T-helper 2 cell (primary cell): Measurements from ENCODE around the gene EVA1C.
"Not testable (repeated sequence)": the region's sequence is repeated elsewhere in the genome, so short reads cannot be mapped to it uniquely, and the experiment has no call there.

ENCODE experiments used
- DNase-seq, 5 experiments: peaks; one replicate each; pipeline versions ENCODE4 v3.0.0 to v3.0.0-alpha.2; 2012 to 2022

Gene EVA1C

DNA sequence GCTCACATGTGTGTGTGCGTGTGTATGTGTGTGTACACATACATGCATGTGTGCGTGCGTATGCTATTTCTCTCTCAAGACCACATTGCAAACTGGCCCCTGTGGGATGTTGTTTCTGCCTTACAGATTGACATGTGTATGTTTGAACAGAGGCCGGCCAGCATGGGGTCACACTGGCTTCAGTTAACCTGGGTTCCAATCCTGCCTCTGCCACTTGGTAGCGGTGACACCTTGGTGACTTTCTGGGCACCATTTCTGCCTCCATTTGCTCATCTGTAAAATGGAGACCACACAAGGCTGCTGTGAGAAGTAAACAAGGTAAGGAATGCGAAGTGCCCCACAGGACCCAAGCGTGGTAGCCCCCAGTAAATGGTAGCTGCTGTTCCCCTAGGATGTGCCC, 121.1 kb downstream of the EVA1C start:
- DNase-seq, result no peak

DNA sequence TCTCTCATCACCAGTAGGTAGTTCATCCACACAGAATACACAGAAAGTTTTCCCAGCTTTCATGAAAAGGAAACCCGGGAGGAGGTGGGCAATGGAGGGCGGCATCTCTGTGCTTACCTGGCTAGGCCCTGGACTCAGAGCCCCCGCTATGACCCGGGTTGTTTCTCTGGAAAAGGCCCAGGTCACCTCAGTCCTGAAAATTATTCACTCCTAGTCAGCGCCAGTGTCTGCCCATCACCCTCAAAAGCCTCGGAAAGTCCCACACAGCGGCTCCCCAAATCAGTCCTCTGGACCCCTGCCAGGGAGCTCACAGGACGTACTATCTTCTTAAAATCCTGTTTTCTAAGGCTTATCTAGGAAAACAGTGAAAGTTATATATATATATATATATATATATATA, 121.6 kb downstream of the EVA1C start:
- DNase-seq, result no peak

DNA sequence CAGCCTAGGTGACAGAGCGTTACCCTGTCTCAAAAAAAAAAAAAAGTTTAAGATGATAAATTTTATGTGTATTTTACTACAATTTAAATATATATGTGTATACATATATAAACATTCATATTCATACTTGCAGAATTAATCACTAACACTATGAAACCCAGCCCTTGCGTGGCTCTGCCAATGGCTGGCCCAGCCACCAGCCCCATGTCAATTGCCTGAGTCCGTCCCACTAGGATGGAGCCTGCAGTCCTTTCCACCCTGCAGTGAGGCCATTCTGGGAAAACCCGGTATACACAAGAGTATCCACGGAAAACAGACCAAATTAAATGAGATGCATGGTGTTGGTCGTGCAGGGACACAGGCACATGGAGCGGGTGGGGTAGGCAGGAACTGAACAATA, 123.1 kb downstream of the EVA1C start:
- DNase-seq, result no peak

DNA sequence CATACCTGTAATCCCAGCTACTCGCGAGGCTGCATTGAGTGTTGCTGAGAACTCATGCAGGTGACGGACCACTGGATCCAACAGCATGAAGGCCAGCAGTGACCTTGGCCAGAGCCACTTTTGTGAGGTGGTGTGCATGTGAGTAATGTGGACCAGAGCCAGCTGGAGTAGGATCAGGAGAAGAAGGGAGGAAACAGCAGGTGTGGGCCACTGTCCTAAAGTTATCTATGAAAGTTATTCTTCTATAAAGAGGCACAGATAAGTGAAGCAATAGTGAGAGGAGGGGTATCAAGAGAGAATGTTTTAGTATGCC, 125.0 kb downstream of the EVA1C start:
- DNase-seq, result no peak

DNA sequence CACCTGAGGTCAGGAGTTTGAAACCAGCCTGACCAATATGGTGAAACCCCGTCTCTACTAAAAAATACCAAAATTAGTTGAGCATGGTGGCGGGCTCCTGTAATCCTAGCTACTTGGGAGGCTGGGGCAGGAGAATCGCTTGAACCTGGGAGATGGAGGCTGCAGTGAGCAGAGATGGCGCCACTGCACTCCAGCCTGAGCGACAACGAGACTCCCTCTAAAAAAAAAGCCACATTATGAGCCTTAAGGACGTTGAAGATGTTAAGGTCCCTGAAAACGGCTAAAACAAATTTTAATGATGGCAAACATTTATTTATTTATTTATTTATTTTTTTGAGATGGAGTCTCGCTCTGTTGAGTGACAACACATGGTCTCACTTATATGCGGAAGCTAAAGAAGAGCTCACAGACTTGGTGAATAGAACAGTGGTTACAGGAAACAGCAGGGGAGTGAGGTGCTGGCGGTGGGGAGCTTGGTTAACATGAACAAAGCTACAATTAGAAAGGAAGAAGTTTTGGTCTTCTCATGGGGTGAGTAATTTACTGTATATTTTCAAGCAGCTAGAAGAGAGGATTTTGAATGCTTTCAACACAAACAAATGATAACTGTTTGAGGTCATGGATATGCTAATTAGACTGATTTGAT, 125.8 kb downstream of the EVA1C start:
- DNase-seq, result peak in 2 of 5 experiments; percentile 47 to 57

DNA sequence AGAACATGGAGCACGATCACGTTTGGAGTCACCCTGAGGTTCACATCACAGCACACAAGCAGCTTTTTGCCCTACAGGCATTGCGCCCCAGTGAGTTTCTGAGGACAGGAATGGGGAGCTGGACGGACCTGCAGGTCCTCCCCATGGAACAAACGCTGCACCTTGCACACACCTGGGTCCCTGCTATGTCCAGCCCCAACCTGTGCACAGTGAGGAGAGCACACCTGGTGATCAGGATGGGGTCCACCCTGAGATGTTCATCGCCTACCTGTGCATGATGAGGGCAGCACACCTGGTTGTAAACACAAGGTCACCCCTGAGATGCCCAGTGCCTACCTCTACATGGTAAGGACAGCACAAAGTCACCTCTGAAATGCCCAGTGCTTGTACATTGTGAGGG, 126.9 kb downstream of the EVA1C start:
- DNase-seq, result no peak

DNA sequence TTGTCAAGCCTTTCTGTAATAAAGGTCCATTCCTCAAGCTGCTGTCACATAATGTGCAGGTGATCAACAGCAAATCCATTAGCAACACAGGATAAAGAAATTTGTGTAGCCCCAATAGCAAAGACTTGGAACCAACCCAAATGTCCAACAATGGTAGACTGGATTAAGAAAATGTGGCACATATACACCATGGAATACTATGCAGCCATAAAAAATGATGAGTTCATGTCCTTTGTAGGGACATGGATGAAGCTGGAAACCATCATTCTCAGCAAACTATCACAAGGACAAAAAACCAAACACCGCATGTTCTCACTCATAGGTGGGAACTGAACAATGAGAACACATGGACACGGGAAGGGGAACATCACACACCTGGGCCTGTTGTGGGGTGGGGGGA, 130.6 kb downstream of the EVA1C start:
- DNase-seq, result not testable (repeated sequence)

DNA sequence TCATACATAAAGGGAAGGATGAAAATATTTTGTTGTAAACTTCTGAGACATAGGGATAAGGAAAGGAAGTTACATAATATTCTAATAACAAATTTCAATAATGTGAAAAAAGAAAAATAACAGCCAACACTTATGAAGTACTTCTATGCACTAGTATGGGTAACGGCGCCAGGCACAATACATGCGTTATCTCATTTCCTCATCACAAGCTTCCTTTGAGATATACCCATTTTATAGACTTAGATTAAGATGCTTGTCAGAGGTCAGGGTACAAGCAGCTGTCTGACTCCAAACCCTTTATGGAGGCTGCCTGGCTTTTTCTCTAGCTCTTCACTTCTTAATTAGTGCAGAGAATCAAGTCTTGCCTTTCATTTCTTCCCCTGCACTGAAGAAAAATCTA, 131.5 kb downstream of the EVA1C start:
- peak in 1 of 5 experiments; percentile 22 for DNase-seq

DNA sequence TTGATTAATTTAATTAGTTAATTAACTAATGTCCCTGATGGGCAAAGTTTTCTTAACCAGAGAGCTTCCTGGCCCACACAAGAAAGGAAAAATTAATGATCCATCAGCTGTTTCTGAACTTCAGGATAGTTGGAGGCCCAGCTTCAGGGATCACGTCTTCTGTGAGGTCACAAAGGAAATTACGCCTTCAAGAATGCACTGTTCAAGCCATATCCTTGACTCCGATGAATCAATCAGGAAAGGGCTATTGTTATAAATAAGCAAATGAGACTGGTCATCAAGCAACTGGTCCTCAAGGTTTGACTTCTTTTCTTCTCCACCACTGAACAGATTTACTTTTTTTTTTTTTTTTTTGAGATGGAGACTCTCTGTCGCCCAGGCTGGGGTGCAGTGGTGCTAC, 132.2 kb downstream of the EVA1C start:
- no peak for DNase-seq

DNA sequence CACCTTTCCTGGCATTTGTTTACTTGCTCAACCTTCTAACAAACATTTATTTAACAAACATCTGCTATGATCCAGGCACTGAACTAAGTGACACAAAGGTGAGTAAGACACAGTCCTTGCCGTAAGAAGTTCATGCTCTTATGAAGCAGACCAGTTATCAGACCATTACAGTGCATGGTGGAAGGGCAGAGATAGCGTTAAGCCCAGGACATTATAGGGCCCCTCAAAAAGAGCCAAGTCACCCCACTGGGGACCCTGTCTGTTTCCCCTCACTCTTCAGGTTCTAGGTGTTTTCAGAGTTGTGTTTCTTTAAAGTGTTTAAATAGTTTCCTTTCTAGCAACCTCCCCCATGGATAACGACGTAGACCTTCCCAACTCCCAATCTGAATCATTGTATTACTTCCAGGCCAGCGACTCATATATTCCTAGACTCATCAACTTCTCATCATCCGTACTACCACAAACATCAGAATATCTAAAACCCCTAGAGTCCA, 133.5 kb downstream of the EVA1C start:
- DNase-seq, result no peak

DNA sequence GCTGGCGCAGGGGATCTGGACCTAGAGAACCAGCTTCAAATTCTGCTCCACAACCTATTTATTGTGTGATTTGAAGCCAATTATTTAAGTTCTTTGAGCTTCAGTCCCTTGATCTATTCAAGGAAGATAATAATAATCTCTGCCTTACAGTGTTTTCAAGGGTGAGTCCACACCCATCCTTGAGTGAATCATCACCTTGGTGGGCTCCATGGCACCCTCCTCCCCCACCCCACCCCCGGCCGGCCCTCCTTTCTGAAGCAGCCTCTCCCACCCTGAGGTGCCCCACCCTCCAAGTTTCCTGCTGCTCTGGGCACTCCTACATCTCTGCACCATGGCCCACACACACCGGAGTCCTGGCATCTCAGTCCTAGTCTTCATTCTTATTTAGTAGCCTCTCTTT, 134.5 kb downstream of the EVA1C start:
- no peak for DNase-seq

DNA sequence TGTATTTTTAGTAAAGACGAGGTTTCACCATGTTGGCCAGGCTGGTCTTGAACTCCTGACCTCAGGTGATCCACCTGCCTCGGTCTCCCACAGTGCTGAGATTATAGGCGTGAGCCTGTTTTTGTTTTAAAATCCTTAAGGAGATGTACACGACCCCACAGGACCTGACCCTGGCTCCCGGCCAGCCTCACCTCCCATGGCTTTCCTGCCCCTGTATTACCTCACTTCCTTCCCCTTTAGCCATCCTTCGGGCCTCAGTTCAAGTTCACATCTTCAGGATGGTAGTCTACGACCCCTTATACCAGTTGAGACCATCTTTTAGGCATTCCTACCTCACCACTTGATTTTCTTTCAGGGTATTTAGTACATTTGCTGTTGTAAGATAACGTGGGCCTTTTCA, 136.5 kb downstream of the EVA1C start:
- no peak for DNase-seq

DNA sequence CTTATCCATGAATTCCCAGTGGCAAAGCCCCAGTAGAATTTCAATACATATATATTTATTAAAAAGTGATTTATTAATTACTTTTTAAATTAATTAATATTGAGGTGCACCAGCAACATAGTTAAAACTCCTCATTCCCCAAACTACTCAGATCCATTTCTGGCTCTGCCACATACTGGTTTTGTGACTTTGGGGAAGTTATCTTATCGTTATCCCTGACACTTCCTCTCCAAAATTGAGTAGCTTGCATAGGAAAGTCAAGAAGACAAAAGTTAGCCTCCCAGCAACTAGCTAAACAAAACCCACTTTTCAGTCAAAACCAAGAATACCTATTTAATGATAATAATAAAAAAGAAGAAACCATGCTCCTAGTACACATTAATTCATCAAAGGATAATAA, 136.9 kb downstream of the EVA1C start:
- DNase-seq, result no peak

DNA sequence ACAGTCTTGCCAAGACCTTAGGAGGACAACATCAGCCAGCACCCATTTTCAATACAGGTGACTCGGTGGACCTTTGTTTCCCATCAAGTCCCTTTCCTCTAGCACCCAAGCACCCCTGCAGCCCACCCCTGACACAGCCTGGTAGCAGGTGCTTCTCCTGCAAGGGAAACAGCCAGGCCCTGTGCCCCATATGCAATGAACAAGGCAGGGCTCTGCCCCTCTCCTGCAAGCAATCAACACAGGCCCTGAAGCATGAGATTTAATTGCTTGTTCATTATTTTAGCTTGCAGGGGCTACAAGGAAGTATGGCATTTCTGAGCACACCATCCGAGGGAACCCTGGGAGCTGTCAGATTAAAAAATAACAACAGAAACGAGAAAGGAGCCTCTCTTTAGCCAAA, 137.4 kb downstream of the EVA1C start:
- no peak for DNase-seq

DNA sequence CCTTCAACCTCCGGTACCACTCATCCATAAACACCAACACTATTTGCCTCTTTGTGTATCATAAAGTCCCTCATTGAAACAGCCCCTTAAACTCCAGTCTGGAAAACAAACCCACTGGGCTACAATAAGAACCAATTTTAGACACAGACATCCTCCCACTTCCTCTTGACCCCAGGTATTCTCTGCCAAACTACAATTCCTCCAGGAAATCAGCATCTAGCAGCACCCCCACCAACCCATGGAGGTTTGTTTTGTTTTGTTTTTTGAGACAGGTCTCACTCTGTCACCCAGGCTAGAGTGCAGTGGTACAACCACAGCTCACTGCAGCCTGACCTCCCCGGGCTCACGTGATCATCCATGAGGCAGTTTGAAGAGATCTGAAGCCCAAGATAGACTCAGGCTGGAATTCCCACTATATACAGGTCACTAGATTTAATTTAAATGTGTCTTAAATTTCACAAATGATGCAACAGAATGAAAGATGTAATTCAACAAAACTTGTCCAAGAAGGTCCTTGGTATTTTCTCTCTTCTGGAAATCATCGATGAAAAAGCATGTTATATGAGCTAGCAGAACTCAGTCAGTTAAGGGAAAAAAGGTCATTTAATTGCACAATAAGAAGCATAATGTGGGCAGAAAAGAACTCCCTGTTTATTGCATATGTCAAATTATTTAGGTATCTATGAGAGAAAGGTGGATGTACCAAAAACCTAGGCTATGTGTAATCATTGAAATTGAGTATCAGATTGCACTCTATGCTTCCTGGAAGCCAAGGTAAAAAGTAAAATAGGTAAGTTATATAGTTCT, 142.5 kb downstream of the EVA1C start:
- DNase-seq, result no peak

DNA sequence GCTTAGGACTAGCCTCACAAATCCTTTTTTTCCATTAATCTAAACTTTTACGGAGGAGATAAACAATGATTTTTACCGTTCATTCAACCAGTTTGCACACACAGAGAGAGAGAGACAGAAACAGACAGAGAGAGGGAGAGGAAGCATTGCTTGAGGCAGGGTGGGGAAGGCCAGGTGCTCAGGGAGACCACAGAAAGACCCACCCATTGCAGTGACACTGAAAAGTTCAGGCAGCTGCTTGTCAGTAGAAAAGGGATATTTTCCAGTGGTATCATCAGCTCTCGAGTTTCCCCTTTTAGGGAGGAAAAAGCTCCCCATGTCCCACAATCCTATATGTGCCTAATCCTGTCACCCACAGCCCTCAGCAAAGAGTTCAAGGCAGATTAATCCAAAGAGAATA, 145.6 kb downstream of the EVA1C start:
- DNase-seq, result no peak

DNA sequence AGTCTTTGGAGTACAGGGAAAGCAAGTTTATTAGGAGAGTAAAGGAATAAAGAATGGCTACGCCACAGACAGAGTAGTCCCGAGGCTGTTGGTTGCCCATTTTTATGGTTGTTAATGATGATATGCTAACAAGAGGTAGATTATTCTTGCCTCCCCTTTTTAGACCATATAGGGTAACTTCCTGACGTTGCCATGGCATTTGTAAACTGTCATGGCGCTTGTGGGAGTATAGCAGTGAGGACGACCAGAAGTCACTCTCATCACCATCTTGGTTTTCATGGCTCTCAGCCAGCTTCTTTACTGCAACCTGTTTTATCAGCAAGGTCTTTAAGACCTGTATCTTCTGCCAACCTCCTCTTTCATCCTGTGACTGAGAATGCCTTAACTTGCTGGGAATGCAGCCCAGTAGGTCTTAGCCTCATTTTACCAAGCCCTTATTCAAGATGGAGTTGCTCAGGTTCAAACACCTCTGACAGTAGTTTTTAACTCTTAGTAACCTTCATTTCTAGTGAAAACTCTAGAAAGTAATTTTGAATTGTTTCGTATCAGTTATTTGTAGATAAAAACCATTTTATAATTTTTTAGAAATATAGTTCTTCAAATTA, 146.6 kb downstream of the EVA1C start:
- no peak for DNase-seq

DNA sequence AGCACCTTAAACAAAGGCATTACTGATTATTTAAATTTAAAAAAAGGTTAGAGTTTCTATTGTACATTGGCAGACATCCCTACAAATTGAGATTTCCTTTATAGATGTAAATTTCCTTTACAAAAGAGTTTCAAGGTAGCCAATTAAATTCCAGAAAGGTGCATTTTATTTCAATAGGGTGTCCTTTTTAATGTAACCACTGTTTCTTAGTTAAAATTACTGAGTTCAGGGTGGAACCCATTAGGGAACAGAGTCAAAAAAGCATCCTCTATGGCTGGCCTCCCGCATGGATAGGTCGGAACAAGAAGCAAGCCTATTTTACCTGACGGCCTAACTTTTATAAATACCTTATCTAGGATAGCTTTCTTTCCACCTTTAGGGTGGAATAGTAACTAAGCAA, 148.4 kb downstream of the EVA1C start:
- DNase-seq, result no peak

DNA sequence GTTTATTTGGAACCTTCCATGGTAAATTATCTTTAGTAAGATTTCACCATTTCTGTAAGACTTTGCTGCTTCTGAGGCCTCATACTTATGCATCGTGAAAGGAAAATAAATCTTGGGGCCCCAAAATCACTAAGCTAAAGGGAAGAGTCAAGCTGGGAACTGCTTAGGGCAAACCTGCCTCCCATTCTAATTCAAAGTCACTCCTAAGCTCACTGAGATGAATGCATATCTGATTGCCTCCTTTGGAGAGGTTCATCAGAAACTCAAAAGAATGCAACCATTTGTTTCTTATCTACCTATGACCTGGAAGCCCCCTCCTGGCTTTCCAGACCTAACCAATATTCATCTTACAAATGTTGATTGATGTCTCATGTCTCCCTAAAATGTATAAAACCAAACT, 149.0 kb downstream of the EVA1C start:
- not testable (repeated sequence) for DNase-seq

DNA sequence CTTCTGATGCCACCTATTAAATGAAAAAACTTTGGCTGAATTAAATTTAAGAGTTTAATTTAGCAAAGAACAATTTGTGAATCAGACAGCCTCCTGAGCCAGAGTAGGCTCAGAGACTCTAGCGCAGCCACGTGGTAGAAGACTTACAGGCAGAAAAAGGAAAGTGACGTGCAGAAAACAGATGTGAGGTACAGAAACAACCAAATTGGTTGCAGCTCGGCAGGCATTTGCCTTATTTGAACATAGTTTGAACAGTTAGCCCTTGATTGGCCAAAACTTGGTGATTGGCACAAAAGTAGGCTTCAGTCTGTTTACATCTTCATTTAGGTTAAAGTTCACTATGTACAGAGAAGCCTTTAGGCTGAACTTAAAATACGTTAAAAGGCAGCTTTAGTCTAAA, 149.9 kb downstream of the EVA1C start:
- DNase-seq, result peak in 1 of 5 experiments; percentile 9

DNA sequence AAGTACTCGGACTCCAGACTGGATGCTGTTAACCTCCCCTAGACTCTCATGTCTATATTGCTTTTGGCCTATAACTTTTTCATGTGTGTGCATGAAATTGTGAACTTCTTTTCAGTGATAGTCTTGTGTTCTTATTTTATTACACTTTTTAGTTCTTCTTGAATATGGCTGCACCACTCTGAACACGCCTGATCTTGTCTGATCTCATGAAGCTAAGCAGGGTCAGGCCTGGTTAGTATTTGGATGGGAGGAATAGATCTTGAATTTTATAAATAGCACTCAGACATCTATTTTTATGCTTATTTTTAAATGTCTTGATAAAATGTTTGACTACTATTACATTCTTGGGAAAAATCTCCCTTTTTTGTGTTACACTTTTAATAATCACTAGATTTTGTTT, 150.4 kb downstream of the EVA1C start:
- no peak for DNase-seq
